Neural crest cell (in vitro differentiated cells): Measurements from ENCODE around the gene VPS35L. TPM values are rescaled to one million over a fixed set of nuclear protein-coding genes. Genes with fewer than 3 reads are reported as not detected.

Source experiments
- DNase-seq: peaks from one replicate; pipeline ENCODE4 v3.0.0; 2021; ENCODE audit warnings: low read depth, mixed read lengths, low spot score
- H3K27ac Mint-ChIP-seq: one replicate; pipeline ENCODE4 v1.8.0; 2021; ENCODE audit warnings: mild to moderate bottlenecking, mixed read lengths; ENCODE audit not compliant: unreplicated experiment
- H3K27me3 Mint-ChIP-seq: 2 replicates; pipeline ENCODE4 v1.8.0; 2021; ENCODE audit warnings: low read depth, mild to moderate bottlenecking, mixed read lengths
- H3K36me3 Mint-ChIP-seq: 2 replicates; pipeline ENCODE4 v1.8.0; 2021; ENCODE audit warnings: low read depth, mild to moderate bottlenecking, mixed read lengths
- H3K4me1 Mint-ChIP-seq: 2 replicates; pipeline ENCODE4 v1.8.0; 2021; ENCODE audit warnings: mixed read lengths
- H3K4me3 Mint-ChIP-seq: one replicate; pipeline ENCODE4 v1.8.0; 2021; ENCODE audit warnings: mild to moderate bottlenecking, mixed read lengths
- H3K9me3 Mint-ChIP-seq: 2 replicates; pipeline ENCODE4 v1.8.0; 2021; ENCODE audit warnings: mixed read lengths
- total RNA-seq: library from RNA; stranded (reverse); gene quantifications from 2 replicates; pipeline ENCODE4 v1.2.1, GENCODE V29; 2021
- TF ChIP-seq, protein P1 (sequence below): fragments of 200-600 bp; sonication (generic); conservative IDR thresholded peaks from 2 replicates; pipeline ENCODE4 v1.5.0; 2021; ENCODE audit warnings: antibody characterized with exemption, mild to moderate bottlenecking

The VPS35L gene
- total RNA-seq, 1 donor from 2014 or later: 59.1 TPM

DNA sequence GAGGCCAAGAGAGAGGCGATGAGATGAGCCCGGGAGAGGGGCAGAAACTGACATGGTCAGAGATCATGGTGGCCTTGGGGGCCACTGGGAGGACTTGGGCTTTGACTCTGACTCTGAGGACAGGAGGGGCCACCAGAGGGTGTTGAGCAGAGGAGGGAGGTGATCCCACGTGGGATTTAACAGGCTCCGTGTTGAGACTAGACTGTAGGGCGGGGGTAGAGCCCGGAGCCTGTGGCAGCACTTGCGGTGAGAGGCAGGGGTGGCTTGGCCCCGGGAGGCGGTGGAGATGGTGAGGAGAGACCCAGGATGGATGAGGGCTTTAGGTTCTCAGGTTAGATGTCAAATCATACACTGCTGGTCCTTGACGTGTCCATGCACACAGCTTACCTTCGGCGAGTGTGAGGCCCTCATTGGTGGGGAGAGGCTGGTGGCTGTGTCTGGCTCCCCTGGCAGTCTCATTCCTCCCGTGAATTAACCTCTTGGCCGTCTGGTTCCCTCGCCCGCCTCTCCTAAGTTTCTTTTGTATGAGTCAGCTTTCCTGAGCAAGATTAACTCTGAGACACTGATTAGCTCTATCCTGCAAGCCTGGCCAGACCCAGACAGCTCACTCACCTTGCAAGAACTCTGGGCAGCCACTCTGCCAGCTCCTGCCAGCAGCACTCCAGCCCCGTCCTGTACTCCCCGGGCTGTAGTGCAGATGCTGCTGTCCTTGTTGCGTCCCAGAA lies 39.7 kb downstream of the VPS35L start:
- H3K27ac Mint-ChIP-seq: no peak overlapping the region
- no peaks in the 10 kb centered on the region for H3K4me1 Mint-ChIP-seq
- H3K4me3 Mint-ChIP-seq: no peak overlapping the region
- H3K9me3 Mint-ChIP-seq: no peaks in the 10 kb centered on the region
- no peak for DNase-seq
- TF ChIP-seq, protein P1, sequence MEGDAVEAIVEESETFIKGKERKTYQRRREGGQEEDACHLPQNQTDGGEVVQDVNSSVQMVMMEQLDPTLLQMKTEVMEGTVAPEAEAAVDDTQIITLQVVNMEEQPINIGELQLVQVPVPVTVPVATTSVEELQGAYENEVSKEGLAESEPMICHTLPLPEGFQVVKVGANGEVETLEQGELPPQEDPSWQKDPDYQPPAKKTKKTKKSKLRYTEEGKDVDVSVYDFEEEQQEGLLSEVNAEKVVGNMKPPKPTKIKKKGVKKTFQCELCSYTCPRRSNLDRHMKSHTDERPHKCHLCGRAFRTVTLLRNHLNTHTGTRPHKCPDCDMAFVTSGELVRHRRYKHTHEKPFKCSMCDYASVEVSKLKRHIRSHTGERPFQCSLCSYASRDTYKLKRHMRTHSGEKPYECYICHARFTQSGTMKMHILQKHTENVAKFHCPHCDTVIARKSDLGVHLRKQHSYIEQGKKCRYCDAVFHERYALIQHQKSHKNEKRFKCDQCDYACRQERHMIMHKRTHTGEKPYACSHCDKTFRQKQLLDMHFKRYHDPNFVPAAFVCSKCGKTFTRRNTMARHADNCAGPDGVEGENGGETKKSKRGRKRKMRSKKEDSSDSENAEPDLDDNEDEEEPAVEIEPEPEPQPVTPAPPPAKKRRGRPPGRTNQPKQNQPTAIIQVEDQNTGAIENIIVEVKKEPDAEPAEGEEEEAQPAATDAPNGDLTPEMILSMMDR: no peak
- H3K36me3 Mint-ChIP-seq: peaks cover 3% of the 10 kb centered on the region
- H3K27me3 Mint-ChIP-seq: no peaks in the 10 kb centered on the region

DNA sequence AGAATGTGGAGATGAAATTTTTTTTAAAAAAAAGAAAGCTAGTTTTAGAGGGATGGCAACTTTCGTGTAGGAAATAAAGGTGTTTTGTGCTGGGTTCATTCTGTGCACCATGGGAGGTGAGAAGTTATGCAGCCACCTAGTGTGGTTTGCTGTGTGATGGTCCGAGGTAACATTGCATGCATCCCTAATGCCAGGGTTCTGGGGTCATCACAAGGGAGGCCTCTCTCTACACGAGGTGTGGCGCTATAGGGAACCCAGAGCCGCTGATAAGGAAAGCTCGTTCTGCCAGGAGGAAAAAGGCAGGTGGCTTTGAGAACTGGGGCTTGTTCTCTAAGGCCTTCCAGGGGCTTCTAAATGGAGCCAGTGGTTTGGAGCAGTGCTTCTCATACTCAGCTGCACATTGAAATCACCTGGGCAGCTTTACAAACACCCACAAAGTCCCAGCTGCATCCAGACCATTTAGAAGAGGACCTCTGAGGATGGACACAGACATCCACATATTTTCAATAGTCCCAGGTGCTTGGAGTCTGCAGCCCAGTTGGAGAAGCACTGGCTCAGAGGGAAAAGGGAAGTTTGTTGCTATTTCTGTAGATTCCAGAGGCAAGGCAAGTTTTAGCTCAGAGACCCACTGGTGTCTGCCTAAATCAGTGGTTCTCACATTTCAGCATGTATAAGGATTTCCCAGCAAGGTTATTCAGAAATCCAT lies 43.5 kb downstream of the VPS35L start:
- H3K9me3 Mint-ChIP-seq: no peaks in the 10 kb centered on the region
- H3K27ac Mint-ChIP-seq: peak overlapping the region; percentile 19
- TF ChIP-seq, protein P1: no peak
- peaks cover 6% of the 10 kb centered on the region for H3K4me1 Mint-ChIP-seq
- H3K36me3 Mint-ChIP-seq: no peaks in the 10 kb centered on the region
- H3K27me3 Mint-ChIP-seq: no peaks in the 10 kb centered on the region
- DNase-seq: no peak
- no peak overlapping the region for H3K4me3 Mint-ChIP-seq

DNA sequence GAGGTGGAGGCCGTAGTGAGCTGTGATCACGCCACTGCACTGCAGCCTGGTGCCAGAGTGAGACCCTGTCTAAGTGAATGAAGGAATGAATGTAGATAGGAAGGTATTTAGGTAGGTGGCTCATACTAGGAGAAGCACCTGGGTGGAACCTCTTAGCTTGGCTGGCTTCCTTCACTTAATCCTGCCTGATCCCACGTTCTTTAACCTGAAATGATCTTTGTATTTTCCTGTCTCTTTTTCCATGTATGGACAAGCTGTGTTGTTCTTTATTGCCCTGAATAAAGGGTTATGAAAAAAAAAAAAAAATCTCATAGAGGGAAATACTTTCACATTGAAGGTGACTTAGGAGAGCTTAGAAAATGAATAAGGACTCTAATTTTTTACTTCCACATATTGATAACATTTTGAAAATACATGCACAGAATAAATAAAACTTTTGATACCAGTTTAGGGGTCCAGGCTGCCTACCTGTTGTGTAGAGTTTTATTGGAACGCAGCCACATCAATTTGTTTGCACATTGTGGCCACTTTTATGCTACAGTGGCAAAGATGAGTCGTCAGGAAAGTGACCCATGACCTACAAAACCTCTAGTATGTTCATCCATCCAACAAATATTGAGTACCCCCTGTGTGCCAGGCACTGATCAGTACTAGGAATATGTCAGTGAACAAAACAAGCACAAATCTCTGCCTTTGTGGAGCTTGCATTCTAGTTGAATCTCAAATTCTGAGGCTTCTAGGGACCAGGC lies 44.6 kb downstream of the VPS35L start:
- peaks cover 6% of the 10 kb centered on the region for H3K4me1 Mint-ChIP-seq
- no peak for DNase-seq
- no peaks in the 10 kb centered on the region for H3K36me3 Mint-ChIP-seq
- no peak overlapping the region for H3K4me3 Mint-ChIP-seq
- H3K27me3 Mint-ChIP-seq: no peaks in the 10 kb centered on the region
- no peak overlapping the region for H3K27ac Mint-ChIP-seq
- H3K9me3 Mint-ChIP-seq: no peaks in the 10 kb centered on the region
- TF ChIP-seq, protein P1: no peak

DNA sequence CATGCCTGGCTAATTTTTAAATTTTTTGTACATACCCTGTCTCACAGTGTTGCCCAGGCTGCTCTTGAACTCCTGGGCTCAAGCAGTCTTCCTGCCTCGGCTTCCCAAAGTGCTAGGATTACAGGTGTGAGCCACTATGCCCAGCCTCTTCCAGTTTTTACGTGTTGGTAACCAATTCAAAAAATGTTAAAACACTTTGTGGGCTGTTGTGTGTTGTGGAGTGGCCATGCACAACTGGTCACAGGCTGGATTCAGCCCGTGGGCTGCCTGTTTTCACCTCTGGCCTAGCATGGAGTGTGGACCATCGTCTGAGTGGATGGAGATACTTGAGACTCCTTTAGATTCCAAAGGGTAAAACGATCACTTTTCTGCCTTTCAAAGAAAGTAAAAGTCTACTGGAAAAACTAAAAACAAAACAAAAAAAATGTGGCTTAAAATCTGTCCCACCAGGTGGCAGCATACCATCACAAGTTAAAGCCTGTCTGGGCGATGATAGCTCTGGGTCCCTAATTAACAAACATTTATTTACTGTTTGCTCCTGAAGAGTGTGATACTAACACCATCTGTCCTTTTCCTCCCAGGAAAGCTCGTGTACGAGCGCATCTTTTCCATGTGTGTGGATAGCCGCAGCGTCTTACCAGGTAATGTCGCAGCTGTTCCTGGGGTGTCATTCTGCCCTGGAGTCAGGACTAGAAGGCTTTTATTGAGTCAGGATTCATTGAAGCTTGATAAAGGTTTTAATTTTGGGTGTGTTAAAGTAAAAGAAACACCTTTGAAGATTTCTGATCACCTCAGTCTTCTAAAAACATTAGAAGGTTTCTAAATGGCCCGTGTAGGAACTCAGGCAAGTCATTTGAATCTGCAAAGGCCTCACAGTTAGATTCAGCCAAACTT lies 45.8 kb downstream of the VPS35L start:
- peak overlapping the region; percentile 50 for H3K27ac Mint-ChIP-seq

More for the DNA sequence above, 45.8 kb downstream of the VPS35L start:
- TF ChIP-seq, protein P1: peak; percentile 89
- peak; percentile 50 for DNase-seq
- H3K27me3 Mint-ChIP-seq: no peaks in the 10 kb centered on the region
- no peaks in the 10 kb centered on the region for H3K9me3 Mint-ChIP-seq
- H3K36me3 Mint-ChIP-seq: no peaks in the 10 kb centered on the region
- H3K4me3 Mint-ChIP-seq: no peak overlapping the region
- H3K4me1 Mint-ChIP-seq: peaks cover 6% of the 10 kb centered on the region
